GM12878 (cell line): Measurements from ENCODE around the gene CINP. TPM values are rescaled to one million over a fixed set of nuclear protein-coding genes. Genes with fewer than 3 reads are reported as not detected.

Experiments
- ATAC-seq: fragments of 200-7000 bp; cut with Tn5 transposase; 3 replicates; pipeline ENCODE4 v1.9.1; 2020; ENCODE audit warnings: mild to moderate bottlenecking, moderate library complexity
- Bru-seq: library from RNA; stranded (reverse); fragments of 400-500 nt; gene quantifications from one replicate; lab custom pipeline; 2021; lab: Mats Ljungman, UMichigan
- BruChase-seq, 2 experiments: library from RNA; stranded (reverse); fragments of 400-500 nt; gene quantifications; one replicate each; lab custom pipeline; 2021; lab: Mats Ljungman, UMichigan
- BruUV-seq: library from RNA; stranded (reverse); fragments of 400-500 nt; replicated peaks from 2 replicates; lab custom pipeline; 2021; lab: Mats Ljungman, UMichigan
- CTCF ChIA-PET: fragments of 300-600 bp; sonication (Branson Sonifier 250); formaldehyde crosslinking; extraction: SDS; loops from one replicate; lab custom pipeline; 2021; ENCODE audit warnings: inconsistent platforms; lab: Yijun Ruan, JAX
- POLR2A ChIA-PET: fragments of 350-600 bp; formaldehyde crosslinking; extraction: SDS; loops from one replicate; lab custom pipeline; 2021; ENCODE audit warnings: inconsistent platforms; lab: Charles Lee
- RAD21 ChIA-PET: fragments of 300-600 bp; sonication (Branson Sonifier 250); formaldehyde crosslinking; loops from one replicate; lab custom pipeline; 2023; ENCODE audit warnings: antibody characterized with exemption; ENCODE audit not compliant: unreplicated experiment; lab: Charles Lee
- SMC1A ChIA-PET: fragments of 300-600 bp; sonication (Branson Sonifier 250); formaldehyde crosslinking; loops from one replicate; lab custom pipeline; 2023; ENCODE audit not compliant: unreplicated experiment, uncharacterized antibody; lab: Charles Lee
- DNase-seq: peaks from one replicate; pipeline ENCODE4 v3.0.0-alpha.2; 2011; ENCODE audit warnings: low read depth, low spot score
- FAIRE-seq: peaks from 3 replicates; lab custom pipeline; 2011; peaks lifted over from hg19 to GRCh38; lab: Jason Lieb, UNC
- H2AFZ ChIP-seq: 2 replicates; pipeline ENCODE4 v1.6.0; 2011; ENCODE audit warnings: low read depth, low read length, control low read depth; ENCODE audit not compliant: control insufficient read depth
- H3K27ac ChIP-seq: 2 replicates; pipeline ENCODE4 v1.5.1; 2011; ENCODE audit warnings: control low read depth; ENCODE audit not compliant: control insufficient read depth, insufficient read depth
- H3K27me3 ChIP-seq, 2 experiments: replicated peaks in 1 of 2; 2 replicates each; pipeline versions ENCODE4 v1.6.0 to v1.6.1; 2011; ENCODE audit warnings: low read length in 1 of 2; ENCODE audit not compliant: control insufficient read depth in 2 of 2, insufficient read depth in 2 of 2
- H3K36me3 ChIP-seq, 2 experiments: 2 replicates each; pipeline ENCODE4 v1.5.1; 2011; ENCODE audit warnings: low read length in 1 of 2; ENCODE audit not compliant: control insufficient read depth in 2 of 2, insufficient read depth in 2 of 2
- H3K4me1 ChIP-seq: 2 replicates; pipeline ENCODE4 v1.6.1; 2011; ENCODE audit warnings: mild to moderate bottlenecking, low read length, moderate library complexity, mixed read lengths; ENCODE audit not compliant: control insufficient read depth, insufficient read depth
- H3K4me2 ChIP-seq: 2 replicates; pipeline ENCODE4 v1.6.0; 2011; ENCODE audit warnings: control low read depth; ENCODE audit not compliant: control insufficient read depth, insufficient read depth
- H3K4me3 ChIP-seq: fragments of 200-600 bp; sonication (generic); 2 replicates; pipeline ENCODE4 v1.5.1; 2016
- H3K79me2 ChIP-seq: 2 replicates; pipeline ENCODE4 v1.6.0; 2011; ENCODE audit warnings: low read length; ENCODE audit not compliant: control insufficient read depth, insufficient read depth
- H3K9ac ChIP-seq: 2 replicates; pipeline ENCODE4 v1.8.0; 2011; ENCODE audit warnings: low read length, control low read depth, mixed read lengths; ENCODE audit not compliant: control insufficient read depth, insufficient read depth
- H3K9me3 ChIP-seq: replicated peaks from 3 replicates; pipeline ENCODE4 v1.5.1; 2011; ENCODE audit warnings: mild to moderate bottlenecking, low read length; ENCODE audit not compliant: control insufficient read depth, insufficient read depth
- H4K20me1 ChIP-seq: 2 replicates; pipeline ENCODE4 v1.6.0; 2011; ENCODE audit not compliant: control insufficient read depth, insufficient read depth
- BMI1 ChIP-seq: fragments of 450-650 bp; IDR thresholded peaks from 2 replicates; pipeline ENCODE4 v1.6.1; 2016; ENCODE audit warnings: mild to moderate bottlenecking, moderate library complexity, borderline replicate concordance
- EZH2 ChIP-seq: IDR thresholded peaks from 2 replicates; pipeline ENCODE4 v1.6.1; 2012; ENCODE audit warnings: low read depth, mild to moderate bottlenecking, control low read depth, inconsistent platforms, low read length, borderline replicate concordance; ENCODE audit not compliant: control insufficient read depth
- KDM1A ChIP-seq: fragments of 200-600 bp; sonication (generic); IDR thresholded peaks from 2 replicates; pipeline ENCODE4 v1.6.1; 2016; ENCODE audit warnings: borderline replicate concordance
- MXI1 ChIP-seq: fragments of 150-350 bp; IDR thresholded peaks from 2 replicates; pipeline ENCODE4 v1.6.1; 2011; ENCODE audit warnings: low read depth, mild to moderate bottlenecking, inconsistent platforms, low read length, improper control_type of control experiment
- MYB ChIP-seq: fragments of 150-350 bp; IDR thresholded peaks from 2 replicates; pipeline ENCODE4 v1.6.1; 2014; ENCODE audit warnings: mild to moderate bottlenecking, low read depth, low read length, borderline replicate concordance
- NFIC ChIP-seq: IDR thresholded peaks from 2 replicates; pipeline ENCODE4 v1.6.1; 2012; ENCODE audit warnings: low read depth, mild to moderate bottlenecking, inconsistent platforms, low read length, moderate library complexity
- SMC3 ChIP-seq: IDR thresholded peaks from 2 replicates; pipeline ENCODE4 v1.6.1; 2011; ENCODE audit warnings: low read length, improper control_type of control experiment, borderline replicate concordance
- TAF1 ChIP-seq: IDR thresholded peaks from 2 replicates; pipeline ENCODE4 v1.6.1; 2011; ENCODE audit warnings: mild to moderate bottlenecking, low read depth, low read length, borderline replicate concordance
- ZBED1 ChIP-seq: IDR thresholded peaks from 2 replicates; pipeline ENCODE4 v1.6.1; 2016; ENCODE audit warnings: borderline replicate concordance
- WGBS: methylation state at CpG from one replicate; pipeline ENCODE4 v1.1.6; 2016; ENCODE audit warnings: low lambda C conversion rate; ENCODE audit not compliant: insufficient replicate concordance, insufficient coverage; ENCODE audit errors: missing lambda C conversion rate; 5-methylcytosine and 5-hydroxymethylcytosine counted together
- in situ Hi-C: fragments of 300-500 bp; cut with MboI; formaldehyde crosslinking; loops from 9 replicates; pipeline ENCODE4 v1.14.3; 2018; ENCODE audit warnings: mixed read lengths
- intact Hi-C: fragments of 100-400 bp; cut with micrococcal nuclease; formaldehyde crosslinking; loops from one replicate; pipeline ENCODE4 v1.14.2; 2022; ENCODE audit not compliant: unreplicated experiment
- long read RNA-seq, 2 experiments: library from polyadenylated mRNA; unstranded; transcript quantifications; one replicate each; pipeline ENCODE4 v2.0.0, GENCODE V29; 2019 to 2020
- polyA minus RNA-seq, 3 experiments: library from RNA; depleted of rRNA, polyadenylated mRNA; stranded (reverse); fragments of >200 nt; gene quantifications; 2 replicates each; pipeline ENCODE4 v1.2.3, GENCODE V29; 2011
- polyA plus RNA-seq, 11 experiments: library from polyadenylated mRNA; depleted of rRNA in 4 of 11; unstranded in 6 of 11; stranded (reverse) in 5 of 11; fragments of >200 nt; fragmentation: Nextera tagmentation in 4 of 11; fragmentation: Illumina TruSeq in 1 of 11; extraction: Ambion mirVana in 4 of 11; extraction: Trizol in 1 of 11; gene quantifications; 1 replicate in 1 of 11; 2 replicates in 10 of 11; pipeline versions ENCODE4 v1.2.1 to v1.2.3, GENCODE V29; 2011 to 2016; ENCODE audit warnings: inconsistent platforms in 2 of 11, missing spikeins in 2 of 11, low read depth in 1 of 11
- total RNA-seq, 4 experiments: library from RNA; depleted of rRNA in 3 of 4; stranded (reverse); fragments of >200 nt in 3 of 4; fragmentation: Illumina TruSeq in 1 of 4; extraction: Trizol in 1 of 4; gene quantifications; 2 replicates each; pipeline versions ENCODE4 v1.2.1 to v1.2.3, GENCODE V29; 2013 to 2021
- TF ChIP-seq, protein P1 (sequence below): IDR thresholded peaks from 2 replicates; pipeline ENCODE4 v1.6.1; 2011; ENCODE audit warnings: borderline replicate concordance, low read depth, mild to moderate bottlenecking, moderate library complexity, mixed read lengths, low read length; ENCODE audit not compliant: insufficient read depth; ENCODE audit errors: extremely low read length
- TF ChIP-seq, protein P2 (sequence below): IDR thresholded peaks from 2 replicates; pipeline ENCODE4 v1.6.1; 2012; ENCODE audit warnings: low read length, inconsistent platforms
- TF ChIP-seq, protein P3 (sequence below): fragments of 450-650 bp; IDR thresholded peaks from 2 replicates; pipeline ENCODE4 v1.6.1; 2018; ENCODE audit warnings: mild to moderate bottlenecking, low read depth, moderate library complexity; ENCODE audit not compliant: partially characterized antibody

Gene CINP
- 39.6 and 50.0 TPM in 2 replicates for total RNA-seq (2013; cell fraction: nucleolus; rRNA removed)
- 42.6 and 45.7 TPM in 2 replicates for total RNA-seq (2014; rRNA removed)
- 43.5 and 45.4 TPM in 2 replicates for total RNA-seq (2014; rRNA removed; fragmentation: Illumina TruSeq; extraction: Trizol)
- 44.5 and 45.8 TPM in 2 replicates for total RNA-seq (2021)
- 37.7 TPM for polyA plus RNA-seq (2011; ENCODE audit: low read depth)
- polyA plus RNA-seq (2011; rRNA removed): 53.5 and 62.0 TPM in 2 replicates
- polyA plus RNA-seq (2011; cell fraction: cytosol; rRNA removed): 57.7 and 60.9 TPM in 2 replicates
- polyA plus RNA-seq (2011; cell fraction: nucleus; rRNA removed): 26.7 and 28.8 TPM in 2 replicates
- 41.0 and 48.4 TPM in 2 replicates for polyA plus RNA-seq (2012)
- polyA plus RNA-seq (2014; fragmentation: Illumina TruSeq; extraction: Trizol): 56.4 and 59.3 TPM in 2 replicates
- polyA plus RNA-seq (2014; fragmentation: Nextera tagmentation; extraction: Ambion mirVana): 10 to 100 TPM; 47.9 to 52.6 TPM
- 50.8 and 53.1 TPM in 2 replicates for polyA plus RNA-seq (2014; rRNA removed)
- polyA plus RNA-seq (2016; fragmentation: Nextera tagmentation; extraction: Ambion mirVana): 10 to 100 TPM; 70.1 to 73.3 TPM
- 42.9 and 54.6 TPM in 2 replicates for polyA minus RNA-seq (2011; rRNA and poly(A)+ RNA removed)
- polyA minus RNA-seq (2011; cell fraction: cytosol; rRNA and poly(A)+ RNA removed): 14.3 and 16.3 TPM in 2 replicates
- polyA minus RNA-seq (2011; cell fraction: nucleus; rRNA and poly(A)+ RNA removed): 9.9 and 17.9 TPM in 2 replicates
- percentile 83 among the genes with signal in this experiment for Bru-seq, nascent RNA
- percentile 72 among the genes with signal in this experiment for BruChase-seq, experiment 1, labeled RNA remaining after a 6-hour chase
- BruChase-seq, experiment 2, labeled RNA remaining after a 2-hour chase: percentile 68 among the genes with signal in this experiment
- long read RNA-seq, experiment 1, full-length matches to known transcripts: 38 of 43 reads
- long read RNA-seq, experiment 1, partial matches to known transcripts: 5 of 43 reads
- long read RNA-seq, experiment 1, other reads (novel, unspliced or antisense): 0 of 43 reads
- long read RNA-seq, experiment 2, full-length matches to known transcripts: 102 of 110 reads
- long read RNA-seq, experiment 2, partial matches to known transcripts: 3 of 110 reads
- long read RNA-seq, experiment 2, other reads (novel, unspliced or antisense): 5 of 110 reads

DNA sequence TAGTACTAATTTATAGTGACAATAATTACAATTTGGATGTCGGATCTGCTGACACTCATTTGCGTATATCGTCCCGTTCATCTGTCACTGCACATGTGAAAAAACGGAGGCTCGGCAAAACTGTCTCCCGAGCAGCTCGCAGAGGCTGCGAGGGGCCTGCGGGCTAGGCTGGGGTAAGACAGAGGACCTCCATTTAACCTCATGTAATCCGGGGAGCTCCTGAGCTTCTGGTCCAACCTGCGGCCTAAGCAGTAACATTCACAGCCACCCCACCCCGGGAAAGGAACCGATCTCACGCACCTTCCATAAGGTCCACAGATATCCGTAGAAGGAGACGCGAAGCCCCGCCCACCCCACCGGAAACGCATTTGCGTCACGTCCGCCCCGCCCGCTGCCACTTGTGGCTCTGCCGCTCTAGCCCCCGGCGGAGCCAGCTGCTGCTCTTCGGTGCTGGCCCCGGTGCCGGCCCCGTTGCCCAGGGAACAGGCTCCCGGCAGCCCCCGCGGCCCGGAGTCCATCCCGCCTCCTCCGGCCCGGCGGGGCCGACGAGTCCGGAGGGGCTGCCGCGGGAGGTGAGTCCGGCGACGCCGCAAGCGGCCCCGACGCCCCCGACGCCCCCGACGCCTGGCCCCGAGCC, at the start of gene CINP, which contains the start of gene TECPR2:
Gene CINP (minus strand): TSS at position 346 of the 637 bp plus-strand sequence. CDS start 39 bp downstream, at position 307.
Gene TECPR2 (plus strand): TSS at position 397 of the 637 bp plus-strand sequence. CDS start 13,781 bp downstream, outside the sequence.
- Histone ChIP-seq H3K79me2 (peaks cover 19% of the 10 kb centered on the region), H3K4me1 (peaks cover 9% of the 10 kb centered on the region), H3K9me3 (no peaks in the 10 kb centered on the region), H3K4me2 (peak within 1 kb of the TSS; percentile 83), H3K27ac (peak within 1 kb of the TSS; percentile 88), H3K27me3 (no peaks in the 10 kb centered on the region), H3K4me3 (peak within 1 kb of the TSS; percentile 73), H3K9ac (peak within 1 kb of the TSS; percentile 89), H2AFZ (peak within 1 kb of the TSS; percentile 86), H3K36me3 (peaks cover 0 to 7% of the 10 kb centered on the region in 2 experiments; a peak in 3 of 4 replicates), H4K20me1 (no peaks in the 10 kb centered on the region)
- ChIA-PET POLR2A (interaction anchor here (0.6 to 1.0 kb wide), 4 partner anchors 31 to 1195 kb away, joined by 3 to 6 read pairs (median 3); partner anchors contain the start of gene ZNF839), CTCF (interaction anchor here (0.7 to 2.3 kb wide), 2 partner anchors 45 to 436 kb away, joined by 3 to 14 read pairs; partner anchors contain the start of gene ZNF839), SMC1A (interaction anchor here (1.0 kb wide), 1 partner anchor 41 kb away, joined by 3 read pairs; no protein-coding TSS in a partner anchor), RAD21 (interaction anchor here (1.0 kb wide), 1 partner anchor 44 kb away, joined by 3 read pairs; no protein-coding TSS in a partner anchor)
- in situ Hi-C loops (no loop called here), intact Hi-C loops (loop anchor here (2.0 kb wide), 1 partner anchor 46 kb away; no protein-coding TSS in a partner anchor)
- 1% methylated on average over 41 of the region's 58 CpGs for WGBS
- ATAC-seq (peak; percentile 96), DNase-seq (peak; percentile 71), FAIRE-seq (peak; percentile 91)
- no TSS peak for BruUV-seq
- no peak for TF ChIP-seq NFIC
- no peak for TF ChIP-seq MYB
- peak; percentile 90 for TF ChIP-seq TAF1
- TF ChIP-seq, protein P1, sequence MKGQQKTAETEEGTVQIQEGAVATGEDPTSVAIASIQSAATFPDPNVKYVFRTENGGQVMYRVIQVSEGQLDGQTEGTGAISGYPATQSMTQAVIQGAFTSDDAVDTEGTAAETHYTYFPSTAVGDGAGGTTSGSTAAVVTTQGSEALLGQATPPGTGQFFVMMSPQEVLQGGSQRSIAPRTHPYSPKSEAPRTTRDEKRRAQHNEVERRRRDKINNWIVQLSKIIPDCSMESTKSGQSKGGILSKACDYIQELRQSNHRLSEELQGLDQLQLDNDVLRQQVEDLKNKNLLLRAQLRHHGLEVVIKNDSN: no peak
- no peak for TF ChIP-seq EZH2
- TF ChIP-seq SMC3: 0 out of 2 replicates have a peak, but pooled peaks have one; percentile 8
- TF ChIP-seq, protein P2, sequence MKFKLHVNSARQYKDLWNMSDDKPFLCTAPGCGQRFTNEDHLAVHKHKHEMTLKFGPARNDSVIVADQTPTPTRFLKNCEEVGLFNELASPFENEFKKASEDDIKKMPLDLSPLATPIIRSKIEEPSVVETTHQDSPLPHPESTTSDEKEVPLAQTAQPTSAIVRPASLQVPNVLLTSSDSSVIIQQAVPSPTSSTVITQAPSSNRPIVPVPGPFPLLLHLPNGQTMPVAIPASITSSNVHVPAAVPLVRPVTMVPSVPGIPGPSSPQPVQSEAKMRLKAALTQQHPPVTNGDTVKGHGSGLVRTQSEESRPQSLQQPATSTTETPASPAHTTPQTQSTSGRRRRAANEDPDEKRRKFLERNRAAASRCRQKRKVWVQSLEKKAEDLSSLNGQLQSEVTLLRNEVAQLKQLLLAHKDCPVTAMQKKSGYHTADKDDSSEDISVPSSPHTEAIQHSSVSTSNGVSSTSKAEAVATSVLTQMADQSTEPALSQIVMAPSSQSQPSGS: no peak
- no peak for TF ChIP-seq ZBED1
- TF ChIP-seq, protein P3, sequence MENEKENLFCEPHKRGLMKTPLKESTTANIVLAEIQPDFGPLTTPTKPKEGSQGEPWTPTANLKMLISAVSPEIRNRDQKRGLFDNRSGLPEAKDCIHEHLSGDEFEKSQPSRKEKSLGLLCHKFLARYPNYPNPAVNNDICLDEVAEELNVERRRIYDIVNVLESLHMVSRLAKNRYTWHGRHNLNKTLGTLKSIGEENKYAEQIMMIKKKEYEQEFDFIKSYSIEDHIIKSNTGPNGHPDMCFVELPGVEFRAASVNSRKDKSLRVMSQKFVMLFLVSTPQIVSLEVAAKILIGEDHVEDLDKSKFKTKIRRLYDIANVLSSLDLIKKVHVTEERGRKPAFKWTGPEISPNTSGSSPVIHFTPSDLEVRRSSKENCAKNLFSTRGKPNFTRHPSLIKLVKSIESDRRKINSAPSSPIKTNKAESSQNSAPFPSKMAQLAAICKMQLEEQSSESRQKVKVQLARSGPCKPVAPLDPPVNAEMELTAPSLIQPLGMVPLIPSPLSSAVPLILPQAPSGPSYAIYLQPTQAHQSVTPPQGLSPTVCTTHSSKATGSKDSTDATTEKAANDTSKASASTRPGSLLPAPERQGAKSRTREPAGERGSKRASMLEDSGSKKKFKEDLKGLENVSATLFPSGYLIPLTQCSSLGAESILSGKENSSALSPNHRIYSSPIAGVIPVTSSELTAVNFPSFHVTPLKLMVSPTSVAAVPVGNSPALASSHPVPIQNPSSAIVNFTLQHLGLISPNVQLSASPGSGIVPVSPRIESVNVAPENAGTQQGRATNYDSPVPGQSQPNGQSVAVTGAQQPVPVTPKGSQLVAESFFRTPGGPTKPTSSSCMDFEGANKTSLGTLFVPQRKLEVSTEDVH: no peak
- peak; percentile 96 for TF ChIP-seq MXI1
- TF ChIP-seq KDM1A: no peak
- TF ChIP-seq BMI1: peak; percentile 87
